OCI-LY7 (cell line): ENCODE measurements around the gene KCNAB2. TPM values are rescaled to one million over a fixed set of nuclear protein-coding genes. Genes with fewer than 3 reads are reported as not detected.

ENCODE experiments used
- BruUV-seq: library from RNA; stranded (reverse); fragments of 400-500 nt; replicated peaks from 2 replicates; lab custom pipeline; 2021; lab: Mats Ljungman, UMichigan
- CTCF ChIA-PET: fragments of 300-600 bp; sonication (Branson Sonifier 250); formaldehyde crosslinking; loops from one replicate; lab custom pipeline; 2022; ENCODE audit warnings: antibody characterized with exemption; ENCODE audit not compliant: unreplicated experiment; lab: Charles Lee
- POLR2A ChIA-PET: fragments of 300-600 bp; sonication (Branson Sonifier 250); formaldehyde crosslinking; loops from one replicate; lab custom pipeline; 2022; ENCODE audit warnings: antibody characterized with exemption; lab: Charles Lee
- DNase-seq: peaks from one replicate; pipeline ENCODE4 v3.0.0-alpha.2; 2015; ENCODE audit warnings: low spot score
- H2AFZ ChIP-seq: fragments of 200-600 bp; sonication (generic), shearing (Covaris generic); 2 replicates; pipeline ENCODE4 v1.6.1; 2014; ENCODE audit warnings: mild to moderate bottlenecking, antibody characterized with exemption, low read length, moderate library complexity
- H3K27ac ChIP-seq: fragments of 200-600 bp; sonication (generic); 2 replicates; pipeline ENCODE4 v1.5.1; 2014; ENCODE audit warnings: mixed run types, low read depth, mild to moderate bottlenecking, moderate library complexity, low read length, inconsistent platforms; ENCODE audit not compliant: poor library complexity, severe bottlenecking
- H3K36me3 ChIP-seq: fragments of 200-600 bp; sonication (generic); 2 replicates; pipeline ENCODE4 v1.6.1; 2014; ENCODE audit warnings: mild to moderate bottlenecking, antibody characterized with exemption, low read length, moderate library complexity, mixed read lengths; ENCODE audit not compliant: insufficient read depth
- H3K4me1 ChIP-seq: fragments of 200-600 bp; sonication (generic); 2 replicates; pipeline ENCODE4 v1.5.1; 2014; ENCODE audit warnings: mild to moderate bottlenecking, low read length; ENCODE audit not compliant: insufficient read depth, poor library complexity, severe bottlenecking
- H3K4me2 ChIP-seq: fragments of 200-600 bp; sonication (generic); 2 replicates; pipeline ENCODE4 v1.6.1; 2014; ENCODE audit warnings: mild to moderate bottlenecking, low read length
- H3K4me3 ChIP-seq: fragments of 200-600 bp; sonication (generic); 2 replicates; pipeline ENCODE4 v1.5.1; 2014; ENCODE audit warnings: mild to moderate bottlenecking, low read depth, low read length; ENCODE audit not compliant: poor library complexity, severe bottlenecking
- H3K79me2 ChIP-seq: fragments of 200-600 bp; sonication (generic); 2 replicates; pipeline ENCODE4 v1.6.1; 2016; ENCODE audit warnings: low read depth, mild to moderate bottlenecking, low read length, moderate library complexity, mixed read lengths; ENCODE audit not compliant: insufficient read depth
- H3K9me2 ChIP-seq: fragments of 200-600 bp; sonication (generic); 2 replicates; pipeline ENCODE4 v1.6.1; 2016; ENCODE audit warnings: mild to moderate bottlenecking, low read length, mixed read lengths; ENCODE audit not compliant: insufficient read depth
- H3K9me3 ChIP-seq: fragments of 200-600 bp; sonication (generic); 2 replicates; pipeline ENCODE4 v1.6.1; 2014; ENCODE audit warnings: mild to moderate bottlenecking, mixed run types, low read length, mixed read lengths
- H4K20me1 ChIP-seq: fragments of 200-600 bp; sonication (generic); 2 replicates; pipeline ENCODE4 v1.6.1; 2014; ENCODE audit warnings: mild to moderate bottlenecking, antibody characterized with exemption, low read length, moderate library complexity, mixed read lengths; ENCODE audit not compliant: insufficient read depth
- EZH2phosphoT487 ChIP-seq: fragments of 200-600 bp; sonication (generic); IDR thresholded peaks from 2 replicates; pipeline ENCODE4 v1.6.1; 2018; ENCODE audit warnings: low read depth, borderline replicate concordance, mild to moderate bottlenecking, mixed run types, antibody characterized with exemption, low read length, moderate library complexity, mixed read lengths
- intact Hi-C: fragments of 100-400 bp; cut with micrococcal nuclease; formaldehyde crosslinking; loops from one replicate; pipeline ENCODE4 v1.10.0; 2022; ENCODE audit not compliant: unreplicated experiment
- total RNA-seq, 2 experiments: library from RNA; depleted of rRNA in 1 of 2; stranded (reverse); fragments of >200 nt in 1 of 2; shearing (Covaris generic) in 1 of 2; gene quantifications; 2 replicates each; pipeline ENCODE4 v1.2.3, GENCODE V29; 2014 to 2022
- TF ChIP-seq, protein P1 (sequence below): fragments of 200-600 bp; sonication (generic); conservative IDR thresholded peaks from 2 replicates; pipeline ENCODE4 v1.5.1; 2014; ENCODE audit warnings: mild to moderate bottlenecking, antibody characterized with exemption, low read length, moderate library complexity, mixed read lengths

The KCNAB2 gene
- total RNA-seq, 2 experiments from 2014 or later: 46.7 to 133 TPM

- DNase-seq: no peak
- H3K4me1 ChIP-seq: no peaks in the 10 kb centered on the region
- ChIA-PET CTCF (no interaction called here), POLR2A (no interaction called here)
- H3K9me2 ChIP-seq: no peaks in the 10 kb centered on the region
- no peak overlapping the region for H3K4me3 ChIP-seq
- TF ChIP-seq, protein P1, sequence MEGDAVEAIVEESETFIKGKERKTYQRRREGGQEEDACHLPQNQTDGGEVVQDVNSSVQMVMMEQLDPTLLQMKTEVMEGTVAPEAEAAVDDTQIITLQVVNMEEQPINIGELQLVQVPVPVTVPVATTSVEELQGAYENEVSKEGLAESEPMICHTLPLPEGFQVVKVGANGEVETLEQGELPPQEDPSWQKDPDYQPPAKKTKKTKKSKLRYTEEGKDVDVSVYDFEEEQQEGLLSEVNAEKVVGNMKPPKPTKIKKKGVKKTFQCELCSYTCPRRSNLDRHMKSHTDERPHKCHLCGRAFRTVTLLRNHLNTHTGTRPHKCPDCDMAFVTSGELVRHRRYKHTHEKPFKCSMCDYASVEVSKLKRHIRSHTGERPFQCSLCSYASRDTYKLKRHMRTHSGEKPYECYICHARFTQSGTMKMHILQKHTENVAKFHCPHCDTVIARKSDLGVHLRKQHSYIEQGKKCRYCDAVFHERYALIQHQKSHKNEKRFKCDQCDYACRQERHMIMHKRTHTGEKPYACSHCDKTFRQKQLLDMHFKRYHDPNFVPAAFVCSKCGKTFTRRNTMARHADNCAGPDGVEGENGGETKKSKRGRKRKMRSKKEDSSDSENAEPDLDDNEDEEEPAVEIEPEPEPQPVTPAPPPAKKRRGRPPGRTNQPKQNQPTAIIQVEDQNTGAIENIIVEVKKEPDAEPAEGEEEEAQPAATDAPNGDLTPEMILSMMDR: no peak
- TF ChIP-seq EZH2phosphoT487: no peak
- H3K9me3 ChIP-seq: no peaks in the 10 kb centered on the region
- H3K79me2 ChIP-seq: no peaks in the 10 kb centered on the region
- no peaks in the 10 kb centered on the region for H3K36me3 ChIP-seq
- intact Hi-C loops: no loop called here
- no peak overlapping the region for H3K4me2 ChIP-seq
- no peak overlapping the region for H2AFZ ChIP-seq
- H4K20me1 ChIP-seq: no peaks in the 10 kb centered on the region
- no peak overlapping the region for H3K27ac ChIP-seq
- BruUV-seq: no TSS peak
These were observed 65.9 kb downstream of the KCNAB2 start for GRCh38 chr1:6111571-6111970.

DNA sequence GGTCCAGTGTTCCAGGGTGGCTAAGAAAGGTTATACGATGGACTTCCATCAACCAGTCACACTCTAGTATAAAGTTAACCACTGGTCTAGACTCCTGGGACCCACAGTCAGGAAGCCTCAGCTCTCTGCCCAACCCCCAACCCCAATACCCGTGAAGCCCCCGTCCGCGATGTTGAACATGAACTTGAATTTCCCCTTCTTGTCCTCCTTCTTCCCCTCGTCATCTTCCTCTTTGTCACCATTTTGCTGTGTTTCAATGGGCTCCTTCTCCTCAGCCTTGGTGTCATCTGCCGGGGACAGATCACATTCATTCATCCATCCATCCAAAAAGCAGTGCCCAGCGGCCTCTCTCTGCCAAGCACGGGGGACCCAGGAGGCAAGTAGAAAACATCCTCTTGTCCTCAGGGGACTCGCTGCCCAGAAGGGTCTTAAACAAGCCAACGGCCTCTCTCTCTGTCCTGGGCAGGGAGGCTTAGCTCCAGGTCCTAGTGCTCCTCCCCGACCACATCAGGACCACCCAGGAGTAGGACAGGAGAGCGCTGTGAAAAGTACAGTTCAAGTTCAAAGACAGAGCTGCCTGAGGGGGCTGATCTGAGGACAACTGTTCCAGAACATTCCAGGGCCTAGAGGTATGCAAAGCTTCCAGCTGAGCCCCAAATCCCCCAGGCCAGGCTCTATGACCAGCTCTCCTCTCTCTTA lies 66.5 kb downstream of the KCNAB2 start:
- no peaks in the 10 kb centered on the region for H3K79me2 ChIP-seq
- TF ChIP-seq, protein P1: no peak
- no peak for TF ChIP-seq EZH2phosphoT487
- no peak overlapping the region for H2AFZ ChIP-seq
- H3K9me3 ChIP-seq: no peaks in the 10 kb centered on the region; the same call in 1 of the 2 replicates
- H3K36me3 ChIP-seq: no peaks in the 10 kb centered on the region
- no peak overlapping the region for H3K4me3 ChIP-seq
- CTCF ChIA-PET: no interaction called here
- H3K4me2 ChIP-seq: no peak overlapping the region
- no peaks in the 10 kb centered on the region for H3K9me2 ChIP-seq
- intact Hi-C loops: no loop called here
- no peaks in the 10 kb centered on the region for H4K20me1 ChIP-seq
- POLR2A ChIA-PET: no interaction called here
- H3K27ac ChIP-seq: no peak overlapping the region
- H3K4me1 ChIP-seq: no peaks in the 10 kb centered on the region
- no peak for DNase-seq
- BruUV-seq: no TSS peak

DNA sequence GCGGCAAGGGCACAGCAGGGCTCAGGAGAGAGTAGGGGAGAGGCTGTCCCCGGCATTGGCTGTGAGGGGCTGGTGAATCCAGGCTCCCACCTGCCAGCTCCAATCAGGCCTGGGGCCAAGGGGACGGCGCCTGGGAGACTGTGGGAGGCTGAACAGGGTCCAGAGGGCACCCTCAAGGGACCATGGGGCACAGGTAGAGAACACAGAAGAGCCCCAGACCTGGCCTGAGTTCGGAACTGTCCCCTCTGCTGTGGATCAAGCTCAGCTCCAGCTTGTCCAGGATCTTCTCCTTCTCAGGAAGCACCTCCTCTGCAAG lies 67.0 kb downstream of the KCNAB2 start:
- no peaks in the 10 kb centered on the region; the same call in 1 of the 2 replicates for H3K9me3 ChIP-seq
- no peaks in the 10 kb centered on the region for H3K4me1 ChIP-seq
- POLR2A ChIA-PET: no interaction called here
- H3K79me2 ChIP-seq: no peaks in the 10 kb centered on the region
- CTCF ChIA-PET: no interaction called here
- DNase-seq: no peak
- no peak overlapping the region for H3K27ac ChIP-seq
- TF ChIP-seq EZH2phosphoT487: no peak
- TF ChIP-seq, protein P1: no peak
- BruUV-seq: no TSS peak
- H3K4me2 ChIP-seq: no peak overlapping the region
- no peaks in the 10 kb centered on the region for H3K9me2 ChIP-seq
- no peak overlapping the region for H2AFZ ChIP-seq
- H3K36me3 ChIP-seq: no peaks in the 10 kb centered on the region
- no peak overlapping the region for H3K4me3 ChIP-seq
- intact Hi-C loops: no loop called here
- no peaks in the 10 kb centered on the region for H4K20me1 ChIP-seq
